GM12873 (cell line): ENCODE results near the gene KRABD2.

Experiments
- TF ChIP-seq, protein P1 (sequence below): IDR thresholded peaks from 2 replicates; pipeline ENCODE4 v1.5.1; 2012; ENCODE audit warnings: low read depth, mild to moderate bottlenecking, moderate library complexity, low read length, control low read depth; ENCODE audit not compliant: insufficient read depth; ENCODE audit errors: missing control alignments

Gene KRABD2

DNA sequence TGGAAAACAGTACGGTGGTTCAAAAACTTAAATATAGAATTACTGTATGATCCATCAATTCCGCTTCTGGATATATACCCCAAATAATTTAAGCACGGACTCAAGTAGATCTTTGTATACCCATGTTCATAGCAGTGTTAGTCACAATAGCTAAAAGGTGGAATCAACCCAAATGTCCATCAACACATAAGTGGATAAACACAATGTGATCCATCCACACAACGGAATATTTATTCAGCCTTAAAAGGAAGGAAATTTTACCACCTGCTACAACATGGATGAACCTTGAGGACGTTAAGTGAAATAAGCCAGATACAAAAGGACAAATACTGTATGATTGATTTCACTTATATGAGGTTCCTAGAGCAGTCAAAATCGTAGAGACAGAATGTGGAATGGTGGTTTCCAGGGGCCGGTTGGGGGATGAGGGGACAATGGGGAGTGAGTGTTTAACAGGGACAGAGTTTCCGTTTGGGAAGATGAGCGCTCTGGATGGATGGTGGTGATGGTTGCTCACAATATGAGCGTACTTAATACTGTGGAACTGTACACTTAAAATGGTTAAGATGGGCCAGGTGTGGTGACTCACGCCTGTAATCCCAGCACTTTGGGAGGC, 26.5 kb upstream of the KRABD2 start:
- TF ChIP-seq, protein P1, sequence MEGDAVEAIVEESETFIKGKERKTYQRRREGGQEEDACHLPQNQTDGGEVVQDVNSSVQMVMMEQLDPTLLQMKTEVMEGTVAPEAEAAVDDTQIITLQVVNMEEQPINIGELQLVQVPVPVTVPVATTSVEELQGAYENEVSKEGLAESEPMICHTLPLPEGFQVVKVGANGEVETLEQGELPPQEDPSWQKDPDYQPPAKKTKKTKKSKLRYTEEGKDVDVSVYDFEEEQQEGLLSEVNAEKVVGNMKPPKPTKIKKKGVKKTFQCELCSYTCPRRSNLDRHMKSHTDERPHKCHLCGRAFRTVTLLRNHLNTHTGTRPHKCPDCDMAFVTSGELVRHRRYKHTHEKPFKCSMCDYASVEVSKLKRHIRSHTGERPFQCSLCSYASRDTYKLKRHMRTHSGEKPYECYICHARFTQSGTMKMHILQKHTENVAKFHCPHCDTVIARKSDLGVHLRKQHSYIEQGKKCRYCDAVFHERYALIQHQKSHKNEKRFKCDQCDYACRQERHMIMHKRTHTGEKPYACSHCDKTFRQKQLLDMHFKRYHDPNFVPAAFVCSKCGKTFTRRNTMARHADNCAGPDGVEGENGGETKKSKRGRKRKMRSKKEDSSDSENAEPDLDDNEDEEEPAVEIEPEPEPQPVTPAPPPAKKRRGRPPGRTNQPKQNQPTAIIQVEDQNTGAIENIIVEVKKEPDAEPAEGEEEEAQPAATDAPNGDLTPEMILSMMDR = no peak

DNA sequence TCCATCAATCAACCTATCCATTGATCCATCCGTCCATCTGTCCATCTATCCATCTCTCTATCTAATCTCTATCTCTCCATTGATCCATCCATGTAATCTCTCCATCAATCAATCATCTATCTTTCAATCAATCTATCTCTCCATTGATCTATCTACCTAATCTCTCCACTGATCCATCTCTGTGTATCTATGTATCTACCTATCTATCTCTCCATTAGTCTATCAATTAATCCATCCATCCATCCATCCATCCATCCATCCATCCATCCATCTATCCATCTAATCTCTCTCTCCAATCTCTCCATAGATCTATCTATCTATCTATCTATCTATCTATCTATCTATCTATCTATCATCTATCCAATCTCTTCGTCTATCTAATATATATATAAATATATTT, 24.6 kb upstream of the KRABD2 start:
- TF ChIP-seq, protein P1 = no peak

DNA sequence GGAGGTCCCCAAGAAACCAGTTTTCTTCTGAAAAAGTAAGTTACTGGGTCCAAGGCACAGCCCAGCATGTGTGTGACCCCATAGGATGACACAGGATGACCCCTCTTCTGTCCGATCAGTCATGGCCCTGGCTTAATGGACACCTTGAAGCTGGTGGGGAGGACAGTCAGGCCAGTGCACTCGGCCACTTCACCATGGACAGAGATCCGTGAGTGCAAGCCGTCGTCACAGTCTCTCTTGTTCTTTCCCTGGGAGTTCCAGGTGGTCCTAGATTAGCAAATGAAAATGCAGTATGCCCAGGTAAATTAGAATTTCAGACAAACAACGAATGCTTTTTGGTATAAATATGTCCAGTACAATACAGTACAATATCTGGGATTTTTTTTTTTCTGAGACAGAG, 22.5 kb upstream of the KRABD2 start:
- TF ChIP-seq, protein P1 = no peak

DNA sequence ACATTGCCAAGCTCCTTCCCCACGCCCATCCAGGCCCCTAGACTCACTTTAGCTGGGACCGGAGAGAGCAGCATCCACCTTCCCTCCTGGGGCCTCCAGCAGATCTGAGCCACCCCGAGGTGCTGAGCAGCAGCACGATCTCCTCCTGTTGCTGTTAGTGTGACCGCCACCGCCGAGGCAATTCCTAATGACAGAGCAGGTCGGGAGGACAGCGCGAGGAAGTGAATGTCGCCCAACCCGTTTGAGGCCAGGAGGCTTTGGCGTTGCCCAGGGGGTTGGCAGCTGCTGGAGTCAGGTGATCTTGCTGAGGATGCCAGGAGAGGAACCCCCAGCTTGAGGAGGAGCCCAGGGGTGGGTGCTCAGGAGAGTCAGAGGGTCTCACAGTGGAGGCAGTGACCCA, 21.1 kb upstream of the KRABD2 start, which contains the start of gene RNF222:
Gene RNF222, minus strand, starts transcription at position 192 of the 400 bp plus-strand sequence. CDS start 4,366 bp downstream, outside the sequence.
- TF ChIP-seq, protein P1 = no peak

- TF ChIP-seq, protein P1 = no peak
Measured at GRCh38 chr17:8393470-8394231, 17.1 kb upstream of the KRABD2 start.

GRCh38 chr17:8392674-8393469, 16.4 kb upstream of the KRABD2 start:
- TF ChIP-seq, protein P1 = no peak

DNA sequence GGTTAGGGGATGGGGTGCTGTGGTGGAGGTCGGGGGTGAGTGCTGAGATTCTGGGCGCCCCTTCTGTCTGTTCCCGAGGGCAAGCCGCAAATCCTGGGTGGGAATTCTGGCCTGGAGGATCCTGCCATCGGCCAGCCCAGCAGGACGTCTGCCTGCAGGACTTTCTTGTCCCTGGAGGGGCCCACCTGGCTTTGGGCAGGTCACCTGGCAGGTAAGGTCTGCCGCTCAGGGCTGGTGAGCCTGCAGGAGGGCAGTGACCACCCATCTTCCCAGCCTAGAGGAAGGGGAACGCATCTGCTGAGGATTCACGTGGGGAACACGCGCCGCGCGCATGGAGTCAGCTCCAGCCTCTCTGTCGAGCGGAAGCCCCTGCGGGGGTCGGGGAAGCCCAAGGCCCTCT, 15.8 kb upstream of the KRABD2 start:
- TF ChIP-seq, protein P1 = no peak
